ENCODE data around the gene SMG5. TPM values are rescaled to one million over a fixed set of nuclear protein-coding genes. Genes with fewer than 3 reads are reported as not detected.
A peak's percentile ranks its signal among the peaks of the same experiment; 100 is the strongest.

SMG5 gene
- total RNA-seq, 1 experiment from 2014 or later, result 140 TPM

GRCh38 chr1:156276966-156277381, 5.7 kb downstream of the SMG5 start:
- DNase-seq (ENCODE audit: unreplicated experiment), result peak; percentile 88

GRCh38 chr1:156276532-156276931, 6.1 kb downstream of the SMG5 start:
- CTCF ChIA-PET, result interaction anchor here (0.6 to 1.6 kb wide), 6 partner anchors 23 to 1000 kb away, joined by 3 to 4 read pairs (median 3); no protein-coding TSS in a partner anchor
- H3K36me3 Mint-ChIP-seq (ENCODE audit: insufficient read depth, unreplicated experiment), result peaks cover 82% of the 10 kb centered on the region

More at GRCh38 chr1:156276966-156277381, 5.7 kb downstream of the SMG5 start:
- BruUV-seq (replicated peaks), result no TSS peak
- TF ChIP-seq, protein P1, sequence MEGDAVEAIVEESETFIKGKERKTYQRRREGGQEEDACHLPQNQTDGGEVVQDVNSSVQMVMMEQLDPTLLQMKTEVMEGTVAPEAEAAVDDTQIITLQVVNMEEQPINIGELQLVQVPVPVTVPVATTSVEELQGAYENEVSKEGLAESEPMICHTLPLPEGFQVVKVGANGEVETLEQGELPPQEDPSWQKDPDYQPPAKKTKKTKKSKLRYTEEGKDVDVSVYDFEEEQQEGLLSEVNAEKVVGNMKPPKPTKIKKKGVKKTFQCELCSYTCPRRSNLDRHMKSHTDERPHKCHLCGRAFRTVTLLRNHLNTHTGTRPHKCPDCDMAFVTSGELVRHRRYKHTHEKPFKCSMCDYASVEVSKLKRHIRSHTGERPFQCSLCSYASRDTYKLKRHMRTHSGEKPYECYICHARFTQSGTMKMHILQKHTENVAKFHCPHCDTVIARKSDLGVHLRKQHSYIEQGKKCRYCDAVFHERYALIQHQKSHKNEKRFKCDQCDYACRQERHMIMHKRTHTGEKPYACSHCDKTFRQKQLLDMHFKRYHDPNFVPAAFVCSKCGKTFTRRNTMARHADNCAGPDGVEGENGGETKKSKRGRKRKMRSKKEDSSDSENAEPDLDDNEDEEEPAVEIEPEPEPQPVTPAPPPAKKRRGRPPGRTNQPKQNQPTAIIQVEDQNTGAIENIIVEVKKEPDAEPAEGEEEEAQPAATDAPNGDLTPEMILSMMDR (IDR thresholded peaks at IDR 0.05; ENCODE audit: unreplicated experiment), result no peak
- H3K27me3 Mint-ChIP-seq (ENCODE audit: insufficient read depth, unreplicated experiment), result no peaks in the 10 kb centered on the region
- ChIA-PET POLR2A (interaction anchor here (0.8 to 2.4 kb wide), 7 partner anchors 13 to 131 kb away, joined by 3 to 22 read pairs (median 3); partner anchors contain the start of genes CCT3, PMF1 and TSACC), CTCF (interaction anchor here (0.6 to 1.6 kb wide), 8 partner anchors 23 to 1000 kb away, joined by 3 to 6 read pairs (median 3); no protein-coding TSS in a partner anchor)
- peak overlapping the region; percentile 36 for H3K27ac Mint-ChIP-seq (ENCODE audit: low read depth, unreplicated experiment)
- no peak overlapping the region for H3K4me3 Mint-ChIP-seq (ENCODE audit: unreplicated experiment)
- H3K36me3 Mint-ChIP-seq (ENCODE audit: insufficient read depth, unreplicated experiment), result peaks cover 78% of the 10 kb centered on the region
- peaks cover 32% of the 10 kb centered on the region for H3K4me1 Mint-ChIP-seq (ENCODE audit: insufficient read depth, unreplicated experiment)
- H3K9me3 Mint-ChIP-seq (ENCODE audit: unreplicated experiment), result no peaks in the 10 kb centered on the region
- intact Hi-C loops (cut with micrococcal nuclease), result no loop called here

DNA sequence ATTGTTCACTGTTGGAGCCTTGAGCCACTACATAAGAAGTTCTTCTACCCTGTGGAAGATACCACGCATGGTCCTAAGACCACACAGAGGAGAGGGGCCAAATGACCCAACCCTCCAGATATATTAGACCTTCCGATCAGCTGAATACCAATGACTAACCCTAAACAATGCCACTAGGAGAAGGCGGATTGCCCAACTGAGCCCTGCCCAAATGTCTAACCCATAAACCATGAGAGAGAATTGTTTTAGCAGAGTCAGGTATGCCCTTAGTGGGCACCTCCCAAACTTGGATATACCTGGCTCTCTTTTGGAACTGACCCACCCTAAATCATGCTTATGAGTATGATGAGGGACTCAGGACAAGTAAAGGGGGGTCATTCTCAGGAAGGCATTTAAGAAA, 12.3 kb downstream of the SMG5 start:
- ChIA-PET POLR2A (interaction anchor here (0.6 to 5.8 kb wide), 2 partner anchors 12 to 164 kb away, joined by 3 to 35 read pairs; partner anchors contain the start of genes SMG5 and TMEM79), CTCF (interaction anchor here (1.1 kb wide), 1 partner anchor 13 kb away, joined by 5 read pairs; no protein-coding TSS in a partner anchor)
- Mint-ChIP-seq H3K36me3 (ENCODE audit: insufficient read depth, unreplicated experiment) (peaks cover 98% of the 10 kb centered on the region), H3K27ac (ENCODE audit: low read depth, unreplicated experiment) (no peak overlapping the region), H3K27me3 (ENCODE audit: insufficient read depth, unreplicated experiment) (no peaks in the 10 kb centered on the region), H3K4me3 (ENCODE audit: unreplicated experiment) (no peak overlapping the region), H3K9me3 (ENCODE audit: unreplicated experiment) (no peaks in the 10 kb centered on the region), H3K4me1 (ENCODE audit: insufficient read depth, unreplicated experiment) (peaks cover 8% of the 10 kb centered on the region)
- intact Hi-C loops (cut with micrococcal nuclease), result no loop called here
- TF ChIP-seq, protein P1 (IDR thresholded peaks at IDR 0.05; ENCODE audit: unreplicated experiment), result no peak
- no TSS peak for BruUV-seq (replicated peaks)
- DNase-seq (ENCODE audit: unreplicated experiment), result no peak

More at GRCh38 chr1:156276532-156276931, 6.1 kb downstream of the SMG5 start:
- H3K9me3 Mint-ChIP-seq (ENCODE audit: unreplicated experiment), result no peaks in the 10 kb centered on the region
- H3K27ac Mint-ChIP-seq (ENCODE audit: low read depth, unreplicated experiment), result peak overlapping the region; percentile 36
- H3K4me1 Mint-ChIP-seq (ENCODE audit: insufficient read depth, unreplicated experiment), result peaks cover 28% of the 10 kb centered on the region
- no peaks in the 10 kb centered on the region for H3K27me3 Mint-ChIP-seq (ENCODE audit: insufficient read depth, unreplicated experiment)
- TF ChIP-seq, protein P1 (IDR thresholded peaks at IDR 0.05; ENCODE audit: unreplicated experiment), result no peak
- POLR2A ChIA-PET, result interaction anchor here (0.8 to 2.4 kb wide), 7 partner anchors 13 to 131 kb away, joined by 3 to 22 read pairs (median 3); partner anchors contain the start of genes CCT3, PMF1 and TSACC
- H3K4me3 Mint-ChIP-seq (ENCODE audit: unreplicated experiment), result no peak overlapping the region
- intact Hi-C loops (cut with micrococcal nuclease), result no loop called here
- no peak for DNase-seq (ENCODE audit: unreplicated experiment)
- BruUV-seq (replicated peaks), result no TSS peak

DNA sequence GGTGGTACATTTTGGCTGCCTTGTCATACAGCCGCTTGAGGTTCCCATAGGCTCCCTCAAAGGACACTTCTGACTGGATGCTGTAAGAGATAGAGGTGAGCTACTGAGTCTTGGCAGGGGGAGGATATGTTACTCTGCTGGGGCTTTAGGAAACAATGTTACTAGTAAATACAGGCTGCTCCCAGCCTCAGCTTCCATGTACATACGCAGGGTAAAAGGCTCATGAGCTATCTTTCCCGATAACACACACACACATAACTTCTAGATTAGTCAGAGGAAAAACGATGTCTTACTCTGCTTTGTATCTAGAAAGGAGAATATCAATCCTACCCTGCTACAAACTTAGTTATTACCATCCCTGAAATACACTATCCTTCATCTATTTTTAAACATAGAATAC, 14.3 kb downstream of the SMG5 start:
- no TSS peak for BruUV-seq (replicated peaks)
- no peak for DNase-seq (ENCODE audit: unreplicated experiment)
- intact Hi-C loops (cut with micrococcal nuclease), result no loop called here
- Mint-ChIP-seq H3K4me1 (ENCODE audit: insufficient read depth, unreplicated experiment) (peaks cover 23% of the 10 kb centered on the region), H3K36me3 (ENCODE audit: insufficient read depth, unreplicated experiment) (peaks cover 98% of the 10 kb centered on the region), H3K27me3 (ENCODE audit: insufficient read depth, unreplicated experiment) (no peaks in the 10 kb centered on the region), H3K4me3 (ENCODE audit: unreplicated experiment) (no peak overlapping the region), H3K9me3 (ENCODE audit: unreplicated experiment) (no peaks in the 10 kb centered on the region), H3K27ac (ENCODE audit: low read depth, unreplicated experiment) (no peak overlapping the region)
- ChIA-PET POLR2A (interaction anchor here (1.1 to 5.8 kb wide), 3 partner anchors 14 to 167 kb away, joined by 3 to 35 read pairs (median 4); partner anchors contain the start of genes BGLAP, SMG5 and TMEM79), CTCF (no interaction called here)
- TF ChIP-seq, protein P1 (IDR thresholded peaks at IDR 0.05; ENCODE audit: unreplicated experiment), result no peak

All from MCF 10A (cell line).